Fibroblast of gingiva (primary cell): ENCODE results near the gene RADX.
"Not testable (repeated sequence)": the region's sequence is repeated elsewhere in the genome, so short reads cannot be mapped to it uniquely, and the experiment has no call there.

Experiments
- DNase-seq: peaks from one replicate; pipeline ENCODE4 v3.0.0-alpha.2; 2011; ENCODE audit warnings: low read depth

The RADX gene

GRCh38 chrX:106611679-106612392 is at the start of gene RADX:
TSS of gene RADX (plus strand) at chrX:106611978. CDS start at chrX:106612081, 103 bp downstream.
- peak; percentile 72 for DNase-seq

GRCh38 chrX:106564986-106565385 is 46.8 kb upstream of the RADX start:
- DNase-seq = no peak

GRCh38 chrX:106566362-106566761 is 45.4 kb upstream of the RADX start:
- no peak for DNase-seq

GRCh38 chrX:106581856-106582255 is 29.9 kb upstream of the RADX start:
- no peak for DNase-seq

DNA sequence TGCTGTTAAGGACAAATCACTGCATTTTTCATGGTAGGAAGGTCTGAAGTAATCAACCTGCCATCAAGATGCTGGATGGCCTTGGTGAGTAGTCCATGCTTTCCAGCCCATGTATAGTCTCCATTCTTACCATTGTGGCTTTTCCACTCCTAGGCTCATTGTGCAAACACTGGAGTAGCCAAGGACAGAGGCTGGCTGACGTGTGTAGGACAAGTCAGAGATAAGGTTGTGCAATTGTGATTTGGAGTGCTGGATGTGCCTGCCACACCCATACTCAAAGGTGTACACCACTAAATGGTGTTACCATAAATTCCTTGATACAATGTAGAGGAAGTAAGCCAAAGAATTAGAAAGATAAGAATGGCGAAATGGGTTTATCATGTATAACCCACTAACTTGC is 26.3 kb upstream of the RADX start:
- no peak for DNase-seq

- DNase-seq = no peak
Observed at GRCh38 chrX:106588801-106589200, 23.0 kb upstream of the RADX start.

DNA sequence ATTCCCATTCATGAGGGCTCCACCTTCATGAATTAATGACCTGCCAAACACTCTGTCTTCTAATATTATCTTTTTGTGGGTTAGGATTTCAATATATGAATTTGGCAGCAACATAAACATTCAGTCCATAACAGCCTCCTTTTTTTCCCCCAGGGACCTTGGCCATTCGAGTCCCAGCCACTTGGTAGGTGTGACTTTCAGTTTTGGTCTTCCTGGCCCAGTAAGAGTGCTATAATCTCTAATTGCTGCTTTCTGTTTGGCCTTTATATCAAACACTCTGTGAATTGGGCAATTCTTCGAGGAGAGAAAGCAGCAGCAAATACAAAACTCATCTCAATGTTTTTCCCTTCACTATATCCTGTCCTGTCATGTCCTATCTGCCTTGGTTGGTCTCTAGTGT is 12.4 kb upstream of the RADX start:
- DNase-seq = no peak

- no peak for DNase-seq
Observed at GRCh38 chrX:106606571-106606970, 5.2 kb upstream of the RADX start.

DNA sequence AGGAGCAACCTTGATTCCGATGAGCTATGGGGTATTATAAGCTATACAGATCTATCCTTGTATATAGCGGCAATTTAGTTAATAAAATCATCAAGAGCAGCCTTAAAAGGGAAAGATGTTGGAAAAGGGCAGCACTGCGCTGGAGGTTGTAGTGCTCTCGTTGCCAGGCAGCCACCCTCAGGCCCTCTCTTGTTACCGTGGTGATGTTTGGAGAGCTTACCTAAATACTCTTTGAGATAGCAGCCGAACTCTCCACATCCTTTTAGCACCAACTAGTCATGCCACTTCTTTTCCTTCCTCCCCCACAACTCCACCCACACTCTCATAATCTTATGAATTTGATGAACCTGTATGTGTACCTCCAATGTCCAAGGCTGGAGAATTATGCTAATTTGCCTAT is 3.8 kb upstream of the RADX start:
- no peak for DNase-seq

- no peak for DNase-seq
Observed at GRCh38 chrX:106611317-106611678, 480 bp upstream of the RADX start.

- no peak for DNase-seq
Observed at GRCh38 chrX:106612393-106612763, 600 bp downstream of the RADX start.

- DNase-seq = no peak
Observed at GRCh38 chrX:106613277-106613676, 1.5 kb downstream of the RADX start.

GRCh38 chrX:106615041-106615440 is 3.3 kb downstream of the RADX start:
- DNase-seq = no peak

DNA sequence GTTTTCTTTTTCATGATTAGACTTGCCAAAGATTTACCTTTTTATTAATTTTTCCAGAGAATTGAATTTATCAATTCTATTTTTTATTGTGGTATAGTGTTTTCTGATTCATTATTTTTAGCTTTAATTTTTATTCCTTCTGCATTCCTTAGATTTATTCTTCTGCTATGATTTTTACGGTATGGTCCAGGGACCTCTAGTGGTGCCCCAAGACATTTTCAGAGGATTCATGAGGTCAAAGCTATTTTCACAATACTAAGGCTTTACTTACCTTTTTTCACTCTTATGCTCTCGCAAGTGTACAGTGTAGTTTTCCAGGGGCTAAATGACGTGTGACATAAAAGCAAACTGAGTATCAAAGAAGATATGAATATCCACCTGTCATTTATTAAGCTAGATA is 8.0 kb downstream of the RADX start:
- peak; percentile 1 for DNase-seq

- DNase-seq = no peak
Observed at GRCh38 chrX:106621836-106622235, 10.1 kb downstream of the RADX start.

DNA sequence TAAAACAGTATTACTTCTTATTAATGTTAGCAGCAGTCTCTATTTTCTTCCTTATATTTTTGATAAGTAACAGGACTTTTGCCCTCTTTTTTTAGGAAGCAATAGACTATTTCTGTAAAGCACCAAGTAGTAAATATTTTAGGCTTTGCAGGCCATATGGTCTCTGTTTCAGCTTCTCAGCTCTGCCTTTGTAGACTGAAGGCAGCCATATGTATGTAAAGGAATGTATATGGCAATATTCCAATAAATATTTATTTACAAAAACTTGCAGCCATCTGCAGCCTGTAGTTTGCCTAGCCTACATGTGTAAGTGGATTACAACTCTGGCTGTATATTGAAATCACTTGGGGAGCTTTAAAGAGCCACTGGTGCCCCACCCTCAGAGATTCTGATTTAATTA is 15.0 kb downstream of the RADX start:
- no peak for DNase-seq

- DNase-seq = no peak
Observed at GRCh38 chrX:106631615-106632014, 19.8 kb downstream of the RADX start.

DNA sequence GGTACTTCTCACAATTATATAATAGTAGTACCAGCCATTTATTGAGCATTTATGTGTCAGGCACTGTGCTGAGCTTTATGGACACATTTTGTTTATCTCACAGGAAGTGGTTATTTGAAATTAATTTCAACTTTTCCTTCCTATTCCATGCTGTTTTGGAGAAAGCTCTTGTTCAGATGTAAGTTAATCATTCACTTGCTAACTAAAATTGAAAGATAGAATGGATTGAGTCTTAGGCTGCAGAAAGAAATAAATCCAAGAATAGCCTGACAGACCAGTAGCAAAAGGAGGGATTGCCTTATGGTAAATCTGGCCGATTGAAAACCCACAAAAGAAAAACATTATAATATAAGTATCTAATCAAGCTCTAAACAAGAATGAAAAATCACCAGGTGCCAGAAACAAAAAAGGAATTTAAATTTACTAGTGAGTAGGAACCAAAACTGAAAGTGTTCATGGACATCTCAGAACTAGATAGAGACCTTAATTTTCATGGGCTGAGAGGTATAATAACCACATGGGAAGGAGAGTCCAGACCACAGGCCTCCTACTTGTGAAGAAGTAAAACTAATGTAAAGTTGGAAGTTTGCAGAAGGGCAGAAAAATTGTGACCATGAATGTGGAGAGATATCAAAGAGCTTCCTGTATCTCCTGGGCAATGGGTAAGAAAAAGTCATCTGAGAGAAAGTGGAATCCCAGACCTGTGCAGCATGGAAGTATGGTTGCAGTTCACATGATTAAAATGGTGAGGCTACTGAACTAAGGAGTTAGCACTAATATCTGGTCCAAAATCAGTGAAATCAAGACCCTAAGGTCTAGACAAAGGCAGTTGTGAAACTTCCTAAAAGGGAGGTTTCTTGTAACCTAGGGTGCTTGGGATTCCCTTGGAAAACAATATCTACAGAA is 38.0 kb downstream of the RADX start:
- DNase-seq = no peak

DNA sequence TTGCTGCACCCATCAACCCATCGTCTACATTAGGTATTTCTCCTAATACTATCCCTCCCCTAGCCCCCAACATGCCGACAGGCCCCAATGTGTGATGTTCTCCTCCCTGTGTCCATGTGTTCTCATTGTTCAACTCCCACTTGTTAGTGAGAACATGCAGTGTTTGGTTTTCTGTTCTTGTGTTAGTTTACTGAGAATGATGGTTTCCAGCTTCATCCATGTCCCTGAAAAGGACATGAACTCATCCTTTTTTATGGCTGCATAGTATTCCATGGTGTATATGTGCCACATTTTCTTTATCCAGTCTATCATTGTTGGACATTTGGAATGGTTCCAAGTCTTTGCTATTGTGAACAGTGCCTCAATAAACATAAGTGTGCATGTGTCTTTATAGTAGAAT is 41.8 kb downstream of the RADX start:
- DNase-seq = not testable (repeated sequence)

DNA sequence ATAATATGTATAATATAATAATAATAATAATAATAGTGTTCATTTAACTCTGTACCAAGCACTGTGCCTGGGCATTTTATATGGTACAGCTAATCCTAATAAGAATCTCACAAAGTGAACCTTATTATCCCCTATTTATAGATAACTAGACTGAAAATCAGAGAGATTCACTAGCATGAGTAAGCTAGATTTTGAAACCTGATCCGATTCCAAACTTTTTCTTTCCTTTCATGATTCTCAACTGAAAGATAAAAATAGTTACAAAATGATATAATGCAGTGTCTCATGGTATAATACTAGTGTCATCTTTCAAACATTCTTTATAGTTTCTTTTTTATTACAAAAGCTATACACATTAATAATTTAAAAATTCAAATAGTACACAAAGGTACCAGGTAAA is 58.9 kb downstream of the RADX start:
- peak; percentile 3 for DNase-seq

DNA sequence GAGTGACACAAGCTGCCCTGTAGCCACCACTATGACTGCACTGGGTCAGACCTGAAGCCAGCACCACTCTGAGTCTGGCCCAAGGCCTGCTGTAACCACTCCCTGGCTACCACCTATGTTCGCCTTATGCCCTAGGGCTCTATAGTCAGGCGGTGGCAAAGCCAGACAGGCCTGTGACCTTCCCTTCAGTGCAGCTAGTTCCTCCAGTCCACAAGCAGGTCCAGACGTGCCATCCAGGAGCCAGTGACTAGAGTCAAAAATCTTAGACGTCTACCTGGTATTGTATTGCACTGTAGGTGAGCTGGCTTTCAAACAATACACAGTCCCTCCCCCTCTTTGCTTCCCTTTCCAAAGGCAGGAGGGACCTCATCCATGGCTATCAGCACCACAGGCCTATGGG is 60.7 kb downstream of the RADX start:
- DNase-seq = no peak

DNA sequence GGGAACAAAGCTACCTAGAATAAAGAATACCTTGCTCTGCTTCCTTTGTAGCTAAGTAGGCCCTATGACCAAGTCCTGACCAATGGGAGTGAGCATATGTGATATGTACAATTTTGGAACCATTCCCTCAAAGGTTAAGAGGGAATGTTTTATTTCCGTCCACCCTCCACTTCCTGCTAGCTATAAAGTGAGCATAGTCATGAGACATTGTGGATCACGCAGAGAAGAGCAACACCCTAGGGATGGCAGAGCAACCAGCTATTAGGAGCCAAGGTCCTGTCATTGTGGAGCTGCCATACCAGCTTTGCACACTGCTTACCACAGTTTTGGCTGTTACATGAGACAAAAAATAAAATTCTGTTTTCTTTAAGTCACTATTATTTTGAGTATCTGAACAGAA is 68.9 kb downstream of the RADX start:
- no peak for DNase-seq

- no peak for DNase-seq
Observed at GRCh38 chrX:106684207-106684606, 72.4 kb downstream of the RADX start.
